NB4 (cell line): ENCODE measurements around the gene RBM18.
A peak's percentile ranks its signal among the peaks of the same experiment; 100 is the strongest.

Source experiments
- DNase-seq: peaks from one replicate; pipeline ENCODE4 v3.0.0; 2010; ENCODE audit warnings: low read depth
- H3K4me3 ChIP-seq: one replicate; pipeline ENCODE4 v1.5.1; 2011; ENCODE audit warnings: mild to moderate bottlenecking, low read depth, low read length, moderate library complexity
- CTCF ChIP-seq: IDR thresholded peaks from one replicate; pipeline ENCODE4 v1.5.1; 2012; ENCODE audit warnings: low read depth, low read length
- MAX ChIP-seq: IDR thresholded peaks from 2 replicates; pipeline ENCODE4 v1.6.1; 2011; ENCODE audit warnings: low read depth, low read length
- MYC ChIP-seq: IDR thresholded peaks from 2 replicates; pipeline ENCODE4 v1.6.1; 2011; ENCODE audit warnings: low read depth, low read length
- POLR2A ChIP-seq: IDR thresholded peaks from 2 replicates; pipeline ENCODE4 v1.6.1; 2011; ENCODE audit warnings: mild to moderate bottlenecking; ENCODE audit not compliant: insufficient read length; ENCODE audit errors: extremely low read depth

The RBM18 gene

GRCh38 chr9:122219856-122220672, 44.6 kb downstream of the RBM18 start:
- peak overlapping the region; percentile 57 for H3K4me3 ChIP-seq
- TF ChIP-seq MYC (no peak), CTCF (no peak), MAX (no peak), POLR2A (no peak)
- DNase-seq: peak; percentile 23

GRCh38 chr9:122218935-122219855, 45.4 kb downstream of the RBM18 start:
- peak overlapping the region; percentile 50 for H3K4me3 ChIP-seq
- TF ChIP-seq MAX (peak; percentile 11), POLR2A (no peak), MYC (peak; percentile 81), CTCF (peak; percentile 11)
- peak; percentile 94 for DNase-seq

GRCh38 chr9:122218071-122218934, 46.3 kb downstream of the RBM18 start:
- peak; percentile 91 for DNase-seq
- H3K4me3 ChIP-seq: peak overlapping the region; percentile 50
- TF ChIP-seq MAX: peak; percentile 74
- TF ChIP-seq CTCF: no peak
- TF ChIP-seq MYC: peak; percentile 71

GRCh38 chr9:122217640-122218039, 47.0 kb downstream of the RBM18 start:
- peak overlapping the region; percentile 50 for H3K4me3 ChIP-seq
- peak; percentile 81 for DNase-seq
- TF ChIP-seq MYC: no peak

GRCh38 chr9:122216798-122217418, 47.7 kb downstream of the RBM18 start:
- no peak overlapping the region for H3K4me3 ChIP-seq
- DNase-seq: no peak
- no peak for TF ChIP-seq CTCF
- TF ChIP-seq MAX: no peak
- TF ChIP-seq MYC: no peak
- TF ChIP-seq POLR2A: no peak
